AG08396 (cell line): Measurements from ENCODE around the gene HEPHL1.

ENCODE experiments used
- DNase-seq: peaks from one replicate; pipeline ENCODE4 v3.0.0; 2012; ENCODE audit warnings: low spot score, mixed read lengths

Gene HEPHL1

GRCh38 chr11:94025690-94026394, 4.7 kb downstream of the HEPHL1 start:
- DNase-seq: no peak

- DNase-seq: no peak
These were observed 6.1 kb downstream of the HEPHL1 start for GRCh38 chr11:94027210-94027609.

GRCh38 chr11:94028436-94028835, 7.3 kb downstream of the HEPHL1 start:
- DNase-seq: peak; percentile 70

GRCh38 chr11:94030059-94030458, 8.9 kb downstream of the HEPHL1 start:
- no peak for DNase-seq

- DNase-seq: no peak
These were observed 10.5 kb downstream of the HEPHL1 start for GRCh38 chr11:94031625-94032024.

GRCh38 chr11:94032066-94032465, 10.9 kb downstream of the HEPHL1 start:
- no peak for DNase-seq

- no peak for DNase-seq
These were observed 11.6 kb downstream of the HEPHL1 start for GRCh38 chr11:94032725-94033124.

- DNase-seq: no peak
These were observed 13.1 kb downstream of the HEPHL1 start for GRCh38 chr11:94034207-94034606.

GRCh38 chr11:94036096-94036495, 14.9 kb downstream of the HEPHL1 start:
- DNase-seq: no peak

GRCh38 chr11:94043241-94043640, 22.1 kb downstream of the HEPHL1 start:
- no peak for DNase-seq

- no peak for DNase-seq
These were observed 25.6 kb downstream of the HEPHL1 start for GRCh38 chr11:94046796-94047195.

- DNase-seq: no peak
These were observed 27.0 kb downstream of the HEPHL1 start for GRCh38 chr11:94048032-94048709.

GRCh38 chr11:94049351-94049750, 28.2 kb downstream of the HEPHL1 start:
- DNase-seq: no peak

- no peak for DNase-seq
These were observed 37.5 kb downstream of the HEPHL1 start for GRCh38 chr11:94058630-94059029.

GRCh38 chr11:94059065-94059464, 37.9 kb downstream of the HEPHL1 start:
- no peak for DNase-seq

- DNase-seq: no peak
These were observed 39.2 kb downstream of the HEPHL1 start for GRCh38 chr11:94060401-94060800.

GRCh38 chr11:94062360-94062759, 41.2 kb downstream of the HEPHL1 start:
- no peak for DNase-seq

- DNase-seq: no peak
These were observed 45.8 kb downstream of the HEPHL1 start for GRCh38 chr11:94066901-94067429.

GRCh38 chr11:94068764-94069163, 47.6 kb downstream of the HEPHL1 start:
- no peak for DNase-seq

- no peak for DNase-seq
These were observed 56.6 kb downstream of the HEPHL1 start for GRCh38 chr11:94077552-94078293.

GRCh38 chr11:94084164-94084563, 63.0 kb downstream of the HEPHL1 start:
- DNase-seq: no peak

- no peak for DNase-seq
These were observed 67.8 kb downstream of the HEPHL1 start for GRCh38 chr11:94088906-94089305.

- DNase-seq: no peak
These were observed 68.2 kb downstream of the HEPHL1 start for GRCh38 chr11:94089341-94089740.
